Osteoblast (primary cell): ENCODE results near the gene CACNA1E. TPM values are rescaled to one million over a fixed set of nuclear protein-coding genes. Genes with fewer than 3 reads are reported as not detected.

ENCODE experiments used
- DNase-seq: peaks from one replicate; pipeline ENCODE4 v3.0.0; 2011; ENCODE audit warnings: low spot score, mixed read lengths; ENCODE audit not compliant: insufficient read length; ENCODE audit errors: missing footprints
- H2AFZ ChIP-seq: 2 replicates; pipeline ENCODE4 v1.6.0; 2011; ENCODE audit warnings: mild to moderate bottlenecking, low read length
- H3K27ac ChIP-seq: 2 replicates; pipeline ENCODE4 v1.5.1; 2011; ENCODE audit warnings: mild to moderate bottlenecking, low read depth, low read length, moderate library complexity
- H3K27me3 ChIP-seq: 2 replicates; pipeline ENCODE4 v1.6.0; 2012; ENCODE audit warnings: mild to moderate bottlenecking, control low read depth, inconsistent platforms, low read length, moderate library complexity; ENCODE audit not compliant: insufficient read depth
- H3K36me3 ChIP-seq: 2 replicates; pipeline ENCODE4 v1.5.1; 2011; ENCODE audit warnings: mild to moderate bottlenecking, low read length, control low read depth, moderate library complexity; ENCODE audit not compliant: insufficient read depth
- H3K4me1 ChIP-seq: 2 replicates; pipeline ENCODE4 v1.5.1; 2011; ENCODE audit warnings: mild to moderate bottlenecking, low read length, control low read depth, moderate library complexity; ENCODE audit not compliant: insufficient read depth
- H3K4me2 ChIP-seq: 2 replicates; pipeline ENCODE4 v1.6.0; 2011; ENCODE audit warnings: mild to moderate bottlenecking, low read length; ENCODE audit not compliant: insufficient read depth
- H3K4me3 ChIP-seq: fragments of 200-600 bp; sonication (generic); 3 replicates; pipeline ENCODE4 v1.5.1; 2012; ENCODE audit warnings: mild to moderate bottlenecking, low read length, inconsistent platforms; ENCODE audit not compliant: insufficient read depth
- H3K79me2 ChIP-seq: 2 replicates; pipeline ENCODE4 v1.6.0; 2012; ENCODE audit warnings: mild to moderate bottlenecking, low read length, control low read depth, inconsistent platforms; ENCODE audit not compliant: insufficient read depth
- H3K9me3 ChIP-seq: 2 replicates; pipeline ENCODE4 v1.5.1; 2011; ENCODE audit warnings: low read depth, low read length, control low read depth
- H4K20me1 ChIP-seq: 2 replicates; pipeline ENCODE4 v1.6.0; 2012; ENCODE audit warnings: mild to moderate bottlenecking, low read length, control low read depth; ENCODE audit not compliant: insufficient read depth
- CTCF ChIP-seq: IDR thresholded peaks from 2 replicates; pipeline ENCODE4 v1.5.1; 2011; ENCODE audit warnings: mild to moderate bottlenecking, low read depth, low read length, moderate library complexity; ENCODE audit errors: extremely low read depth
- total RNA-seq: library from RNA; depleted of rRNA; stranded (reverse); fragments of >200 nt; gene quantifications from 2 replicates; pipeline ENCODE4 v1.2.3, GENCODE V29; 2012

Gene CACNA1E
- total RNA-seq, 1 donor: under 0.01 TPM

- Histone ChIP-seq H4K20me1 (no peaks in the 10 kb centered on the region), H3K79me2 (no peaks in the 10 kb centered on the region), H3K4me2 (no peak overlapping the region), H3K36me3 (no peaks in the 10 kb centered on the region), H3K4me3 (no peak overlapping the region), H3K27ac (no peak overlapping the region), H3K4me1 (no peaks in the 10 kb centered on the region), H3K27me3 (no peaks in the 10 kb centered on the region), H3K9me3 (no peaks in the 10 kb centered on the region), H2AFZ (no peak overlapping the region)
- no peak for DNase-seq
- no peak for TF ChIP-seq CTCF
These were observed 179.3 kb downstream of the CACNA1E start for GRCh38 chr1:181662606-181663005.

GRCh38 chr1:181664543-181664942, 181.2 kb downstream of the CACNA1E start:
- H3K4me3 ChIP-seq: no peak overlapping the region
- no peak overlapping the region for H3K27ac ChIP-seq
- H2AFZ ChIP-seq: no peak overlapping the region
- no peaks in the 10 kb centered on the region for H3K79me2 ChIP-seq
- no peak overlapping the region for H3K4me2 ChIP-seq
- no peak for TF ChIP-seq CTCF
- H3K36me3 ChIP-seq: no peaks in the 10 kb centered on the region
- H3K27me3 ChIP-seq: no peaks in the 10 kb centered on the region
- H3K9me3 ChIP-seq: no peaks in the 10 kb centered on the region
- H4K20me1 ChIP-seq: no peaks in the 10 kb centered on the region
- DNase-seq: no peak
- no peaks in the 10 kb centered on the region for H3K4me1 ChIP-seq

- Histone ChIP-seq H3K27ac (no peak overlapping the region), H3K4me3 (no peak overlapping the region), H3K4me1 (no peaks in the 10 kb centered on the region), H3K36me3 (no peaks in the 10 kb centered on the region), H2AFZ (no peak overlapping the region), H3K27me3 (no peaks in the 10 kb centered on the region), H3K4me2 (no peak overlapping the region), H4K20me1 (no peaks in the 10 kb centered on the region), H3K9me3 (no peaks in the 10 kb centered on the region), H3K79me2 (no peaks in the 10 kb centered on the region)
- TF ChIP-seq CTCF: no peak
- no peak for DNase-seq
These were observed 185.9 kb downstream of the CACNA1E start for GRCh38 chr1:181669246-181669645.

- Histone ChIP-seq H3K4me2 (no peak overlapping the region), H3K27me3 (no peaks in the 10 kb centered on the region), H3K36me3 (no peaks in the 10 kb centered on the region), H3K4me1 (no peaks in the 10 kb centered on the region), H3K79me2 (no peaks in the 10 kb centered on the region), H3K9me3 (no peaks in the 10 kb centered on the region), H2AFZ (no peak overlapping the region), H3K27ac (no peak overlapping the region), H4K20me1 (no peaks in the 10 kb centered on the region), H3K4me3 (no peak overlapping the region)
- TF ChIP-seq CTCF: no peak
- no peak for DNase-seq
These were observed 191.3 kb downstream of the CACNA1E start for GRCh38 chr1:181674617-181675016.
